PC-9 (cell line): ENCODE data around the gene MYO1G. TPM values are rescaled to one million over a fixed set of nuclear protein-coding genes. Genes with fewer than 3 reads are reported as not detected.

Experiments
- BruUV-seq: library from RNA; stranded (reverse); fragments of 400-500 nt; replicated peaks from 2 replicates; lab custom pipeline; 2021; lab: Mats Ljungman, UMichigan
- CTCF ChIA-PET: fragments of 300-600 bp; sonication (Branson Sonifier 250); formaldehyde crosslinking; loops from one replicate; lab custom pipeline; 2022; ENCODE audit warnings: antibody characterized with exemption; lab: Charles Lee
- POLR2A ChIA-PET: fragments of 300-600 bp; sonication (Branson Sonifier 250); formaldehyde crosslinking; loops from one replicate; lab custom pipeline; 2022; ENCODE audit warnings: antibody characterized with exemption; ENCODE audit not compliant: unreplicated experiment; lab: Charles Lee
- DNase-seq, 2 experiments: peaks; one replicate each; pipeline versions ENCODE4 v3.0.0 to v3.0.0-alpha.2; 2015 to 2022; ENCODE audit warnings: mixed read lengths in 1 of 2
- H2AFZ ChIP-seq: fragments of 200-600 bp; sonication (generic); 2 replicates; pipeline ENCODE4 v1.8.1; 2017; ENCODE audit warnings: antibody characterized with exemption
- H3F3A ChIP-seq: fragments of 200-600 bp; sonication (generic); 2 replicates; pipeline ENCODE4 v1.8.1; 2017; ENCODE audit warnings: antibody characterized with exemption, mild to moderate bottlenecking, low read depth; ENCODE audit not compliant: insufficient read depth
- H3K27ac ChIP-seq: fragments of 200-600 bp; sonication (generic); 2 replicates; pipeline ENCODE4 v1.6.1; 2016; ENCODE audit warnings: mixed run types
- H3K27me3 ChIP-seq: fragments of 200-600 bp; sonication (generic); 2 replicates; pipeline ENCODE4 v1.6.1; 2016; ENCODE audit warnings: low read depth, mixed run types; ENCODE audit not compliant: insufficient read depth
- H3K36me3 ChIP-seq: fragments of 200-600 bp; sonication (generic); 2 replicates; pipeline ENCODE4 v1.6.1; 2016; ENCODE audit warnings: low read depth, mixed run types
- H3K4me1 ChIP-seq: fragments of 200-600 bp; sonication (generic); replicated peaks from 2 replicates; pipeline ENCODE4 v1.6.1; 2016; ENCODE audit warnings: mixed run types; ENCODE audit not compliant: insufficient read depth
- H3K4me2 ChIP-seq: fragments of 200-600 bp; sonication (generic); 2 replicates; pipeline ENCODE4 v1.6.1; 2017; ENCODE audit warnings: mixed run types
- H3K4me3 ChIP-seq: fragments of 200-600 bp; sonication (generic); 2 replicates; pipeline ENCODE4 v1.6.1; 2016; ENCODE audit warnings: mixed run types
- H3K79me2 ChIP-seq: fragments of 200-600 bp; sonication (generic); 2 replicates; pipeline ENCODE4 v1.6.1; 2017; ENCODE audit warnings: low read depth, mixed run types
- H3K9me2 ChIP-seq: fragments of 200-600 bp; sonication (generic); 2 replicates; pipeline ENCODE4 v1.8.1; 2017; ENCODE audit warnings: mild to moderate bottlenecking; ENCODE audit not compliant: insufficient read depth
- H3K9me3 ChIP-seq: fragments of 200-600 bp; sonication (generic); 2 replicates; pipeline ENCODE4 v1.8.1; 2016; ENCODE audit warnings: low read depth; ENCODE audit not compliant: insufficient read depth
- H4K20me1 ChIP-seq: fragments of 200-600 bp; sonication (generic); 2 replicates; pipeline ENCODE4 v1.8.1; 2017; ENCODE audit not compliant: insufficient read depth
- CTCF ChIP-seq: fragments of 200-600 bp; sonication (generic); conservative IDR thresholded peaks from 2 replicates; pipeline ENCODE4 v1.6.1; 2017; ENCODE audit warnings: mixed run types, antibody characterized with exemption, mild to moderate bottlenecking, moderate library complexity
- EZH2 ChIP-seq: fragments of 200-600 bp; sonication (generic); IDR thresholded peaks from 2 replicates; pipeline ENCODE4 v1.8.0; 2017; ENCODE audit warnings: antibody characterized with exemption, low read depth
- intact Hi-C: fragments of 100-400 bp; cut with micrococcal nuclease; formaldehyde crosslinking; loops from one replicate; pipeline ENCODE4 v1.10.0; 2022; ENCODE audit not compliant: unreplicated experiment
- total RNA-seq: library from RNA; stranded (reverse); gene quantifications from 2 replicates; pipeline ENCODE4 v1.2.3, GENCODE V29; 2021

MYO1G gene
- total RNA-seq, 1 experiment from 2014 or later = 0.24 TPM

- no peaks in the 10 kb centered on the region for H3K27me3 ChIP-seq
- H2AFZ ChIP-seq = no peak overlapping the region
- no peak for DNase-seq
- no peaks in the 10 kb centered on the region for H3K4me1 ChIP-seq
- H4K20me1 ChIP-seq = no peaks in the 10 kb centered on the region
- intact Hi-C loops = loop anchor here (5.0 kb wide), 1 partner anchor 165 kb away; no protein-coding TSS in a partner anchor
- H3K79me2 ChIP-seq = no peaks in the 10 kb centered on the region
- CTCF ChIA-PET = interaction anchor here (0.6 to 2.9 kb wide), 7 partner anchors 26 to 771 kb away, joined by 3 to 36 read pairs (median 3); partner anchors contain the start of genes CCM2 and YKT6
- no peaks in the 10 kb centered on the region for H3K36me3 ChIP-seq
- no peak overlapping the region for H3K27ac ChIP-seq
- no peaks in the 10 kb centered on the region for H3K9me3 ChIP-seq
- H3K9me2 ChIP-seq = no peaks in the 10 kb centered on the region
- H3F3A ChIP-seq = peaks cover 3% of the 10 kb centered on the region; the same call in 1 of the 2 replicates
- H3K4me3 ChIP-seq = no peak overlapping the region
- TF ChIP-seq EZH2 = no peak
- TF ChIP-seq CTCF = no peak
- no peak overlapping the region for H3K4me2 ChIP-seq
- no TSS peak for BruUV-seq
- POLR2A ChIA-PET = interaction anchor here (0.6 kb wide), 2 partner anchors 29 to 387 kb away, joined by 3 to 4 read pairs; no protein-coding TSS in a partner anchor
Observed at GRCh38 chr7:44972562-44972961, 6.3 kb downstream of the MYO1G start.

- intact Hi-C loops = loop anchor here (5.0 kb wide), 1 partner anchor 165 kb away; no protein-coding TSS in a partner anchor
- POLR2A ChIA-PET = interaction anchor here (0.6 to 0.7 kb wide), 2 partner anchors 90 to 386 kb away, joined by 3 read pairs; no protein-coding TSS in a partner anchor
- BruUV-seq = no TSS peak
- Histone ChIP-seq H3F3A (peaks cover 3% of the 10 kb centered on the region; the same call in 1 of the 2 replicates), H3K4me1 (peaks cover 5% of the 10 kb centered on the region), H3K79me2 (no peaks in the 10 kb centered on the region), H3K36me3 (no peaks in the 10 kb centered on the region), H3K9me3 (no peaks in the 10 kb centered on the region), H3K4me2 (no peak overlapping the region), H3K9me2 (no peaks in the 10 kb centered on the region), H3K27ac (no peak overlapping the region), H3K27me3 (no peaks in the 10 kb centered on the region), H2AFZ (no peak overlapping the region), H4K20me1 (no peaks in the 10 kb centered on the region), H3K4me3 (no peak overlapping the region)
- DNase-seq = no peak
- no peak for TF ChIP-seq EZH2
- no peak for TF ChIP-seq CTCF
- CTCF ChIA-PET = interaction anchor here (0.6 to 2.9 kb wide), 4 partner anchors 27 to 771 kb away, joined by 3 to 36 read pairs (median 8); partner anchors contain the start of genes CCM2 and YKT6
Observed at GRCh38 chr7:44971902-44972441, 6.8 kb downstream of the MYO1G start.

GRCh38 chr7:44971188-44971901 is 7.5 kb downstream of the MYO1G start:
- Histone ChIP-seq H3F3A (peaks cover 3% of the 10 kb centered on the region; the same call in 1 of the 2 replicates), H3K9me3 (no peaks in the 10 kb centered on the region), H3K4me3 (no peak overlapping the region), H3K4me2 (no peak overlapping the region), H3K79me2 (no peaks in the 10 kb centered on the region), H4K20me1 (no peaks in the 10 kb centered on the region), H3K36me3 (no peaks in the 10 kb centered on the region), H2AFZ (no peak overlapping the region), H3K27ac (no peak overlapping the region), H3K27me3 (no peaks in the 10 kb centered on the region), H3K4me1 (peaks cover 11% of the 10 kb centered on the region), H3K9me2 (no peaks in the 10 kb centered on the region)
- TF ChIP-seq EZH2 = no peak
- TF ChIP-seq CTCF = no peak
- BruUV-seq = no TSS peak
- ChIA-PET POLR2A (interaction anchor here (0.7 kb wide), 1 partner anchor 91 kb away, joined by 3 read pairs; no protein-coding TSS in a partner anchor), CTCF (no interaction called here)
- intact Hi-C loops = loop anchor here (5.0 kb wide), 1 partner anchor 166 kb away; no protein-coding TSS in a partner anchor
- DNase-seq = no peak
